HG03521 (cell line): ENCODE data around the gene PTPRO.
"Not testable (repeated sequence)": the region's sequence is repeated elsewhere in the genome, so short reads cannot be mapped to it uniquely, and the experiment has no call there.

Source experiments
- ATAC-seq: cut with Tn5 transposase; IDR thresholded peaks from one replicate; pipeline ENCODE4 v1.9.1; 2021; ENCODE audit warnings: mild to moderate bottlenecking, moderate library complexity; ENCODE audit not compliant: unreplicated experiment

PTPRO gene

GRCh38 chr12:15599266-15600037 lies 277.1 kb downstream of the PTPRO start:
- ATAC-seq: no peak

- ATAC-seq: no peak
Measured at GRCh38 chr12:15600223-15600935, 278.1 kb downstream of the PTPRO start.

DNA sequence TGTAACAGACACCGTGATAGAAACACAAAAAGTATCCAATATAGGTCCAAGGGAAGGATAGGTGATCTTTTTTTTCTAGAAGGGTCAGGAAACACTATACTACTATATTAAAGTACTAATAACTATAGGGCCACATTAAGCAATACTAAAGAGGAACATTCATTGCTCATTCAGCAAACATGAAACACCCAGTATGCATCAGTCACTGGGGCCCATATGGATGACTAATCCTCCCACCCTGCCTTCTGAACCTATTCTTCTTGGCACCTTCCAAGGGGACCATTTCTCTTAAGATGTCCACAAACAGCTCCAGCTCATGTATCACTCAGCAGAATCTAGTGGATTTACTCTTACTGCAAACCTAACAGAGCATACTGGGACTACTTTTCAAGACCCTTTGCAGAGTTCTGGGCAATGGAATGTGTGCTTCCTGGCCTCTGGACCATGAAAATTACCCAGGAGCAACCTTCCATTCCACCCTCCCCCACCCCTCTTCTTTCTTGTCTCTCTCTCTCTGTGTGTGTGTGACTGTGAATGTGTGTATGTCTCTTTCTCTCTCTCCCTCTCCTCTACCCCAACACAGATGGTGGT lies 279.0 kb downstream of the PTPRO start:
- ATAC-seq: no peak

- ATAC-seq: no peak
Measured at GRCh38 chr12:15602051-15602672, 279.9 kb downstream of the PTPRO start.

GRCh38 chr12:15603474-15604085 lies 281.3 kb downstream of the PTPRO start:
- ATAC-seq: no peak

- no peak for ATAC-seq
Measured at GRCh38 chr12:15605881-15606590, 283.7 kb downstream of the PTPRO start.

- no peak for ATAC-seq
Measured at GRCh38 chr12:15608406-15608805, 286.1 kb downstream of the PTPRO start.

DNA sequence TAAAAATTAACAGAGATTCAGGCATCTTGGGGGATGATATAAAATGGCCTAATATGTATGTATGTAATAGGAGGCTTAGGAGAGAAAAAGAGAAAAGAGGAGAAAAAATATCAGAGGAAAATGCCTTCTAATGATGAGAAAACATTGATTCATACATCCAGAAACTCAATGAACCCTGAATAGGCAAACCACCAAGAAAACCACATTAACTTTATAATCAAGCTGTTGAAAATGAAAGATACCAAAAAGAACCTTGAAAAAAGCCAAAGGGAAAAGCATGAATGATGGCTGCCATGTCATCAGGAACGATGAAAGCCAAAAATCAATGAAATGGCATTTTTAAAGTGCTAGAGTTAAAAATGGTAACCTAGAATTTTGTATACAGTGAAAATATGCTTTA lies 286.6 kb downstream of the PTPRO start:
- no peak for ATAC-seq

- ATAC-seq: no peak
Measured at GRCh38 chr12:15613981-15614380, 291.7 kb downstream of the PTPRO start.

GRCh38 chr12:15616495-15616894 lies 294.2 kb downstream of the PTPRO start:
- not testable (repeated sequence) for ATAC-seq

GRCh38 chr12:15620741-15621539 lies 298.6 kb downstream of the PTPRO start:
- no peak for ATAC-seq

DNA sequence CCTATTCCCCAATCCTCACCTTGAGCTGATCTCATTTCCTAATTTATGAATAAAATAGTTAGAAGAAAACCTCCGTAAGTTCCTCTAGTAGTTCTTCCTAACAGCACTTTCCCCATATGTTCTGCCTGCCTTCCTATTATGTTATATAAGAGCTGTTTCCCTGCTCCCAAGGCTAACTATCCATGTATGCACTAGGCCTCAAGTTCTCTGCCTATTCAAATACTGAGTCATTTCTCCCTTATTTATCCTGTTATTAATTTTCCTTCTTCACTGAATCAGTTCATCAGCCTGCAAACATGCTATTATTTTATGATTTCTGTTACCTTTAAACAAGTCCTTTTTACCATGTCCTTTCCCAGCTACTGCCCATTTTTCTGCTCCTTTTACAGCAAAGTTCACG lies 302.8 kb downstream of the PTPRO start:
- no peak for ATAC-seq

GRCh38 chr12:15627995-15628945 lies 306.0 kb downstream of the PTPRO start:
- ATAC-seq: no peak

DNA sequence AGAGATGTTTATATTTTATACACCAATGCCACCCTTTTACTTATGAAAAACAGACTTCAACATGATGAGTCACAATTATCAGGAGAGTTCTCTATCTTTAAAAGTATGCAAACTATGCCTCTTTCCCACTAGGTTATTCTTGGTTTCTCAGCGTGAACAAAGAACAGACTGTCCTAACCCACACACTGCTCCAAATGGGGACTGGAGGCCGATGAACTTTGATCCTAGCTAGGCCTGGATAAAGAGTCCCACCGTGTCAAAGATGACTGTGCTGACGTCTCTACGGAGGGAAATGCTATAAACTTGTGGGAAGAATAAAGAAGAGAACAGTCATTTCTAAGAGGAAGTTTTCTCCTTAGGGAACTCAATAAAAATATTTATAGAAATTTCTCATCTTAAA lies 306.8 kb downstream of the PTPRO start:
- ATAC-seq: no peak

- ATAC-seq: no peak
Measured at GRCh38 chr12:15629761-15630160, 307.5 kb downstream of the PTPRO start.

DNA sequence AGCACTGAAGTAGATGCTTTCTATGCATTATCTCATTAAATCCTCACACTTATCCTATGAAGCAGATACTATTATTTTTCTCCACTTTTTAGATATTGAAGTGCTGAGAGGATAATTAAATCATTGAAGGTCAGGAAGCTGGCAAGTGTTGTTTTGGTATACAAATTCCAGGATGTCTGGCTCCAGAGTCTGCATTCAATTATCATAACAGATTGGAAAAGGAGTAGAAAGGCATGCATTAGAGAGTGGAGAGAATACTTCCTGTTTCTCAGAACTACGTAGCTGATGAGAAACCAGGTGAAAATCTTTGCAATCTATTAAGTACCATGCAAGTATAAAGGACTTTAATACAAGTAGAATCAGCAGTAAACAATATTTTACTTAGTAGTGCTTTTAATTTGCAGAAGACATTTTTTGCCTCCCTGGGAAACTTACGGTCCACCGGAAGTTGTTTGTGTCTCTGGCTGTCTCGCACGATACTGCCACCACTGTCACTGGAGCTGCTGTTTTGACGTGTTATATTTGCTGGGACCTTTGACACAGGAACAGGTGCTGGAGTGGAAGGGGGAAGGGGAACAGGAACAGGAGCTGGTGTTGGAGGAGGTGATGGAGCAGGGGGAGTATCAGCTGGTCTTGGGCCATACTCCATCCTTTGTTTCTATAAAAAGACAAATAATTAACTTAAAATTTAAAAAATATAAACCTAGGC lies 308.9 kb downstream of the PTPRO start:
- ATAC-seq: no peak

DNA sequence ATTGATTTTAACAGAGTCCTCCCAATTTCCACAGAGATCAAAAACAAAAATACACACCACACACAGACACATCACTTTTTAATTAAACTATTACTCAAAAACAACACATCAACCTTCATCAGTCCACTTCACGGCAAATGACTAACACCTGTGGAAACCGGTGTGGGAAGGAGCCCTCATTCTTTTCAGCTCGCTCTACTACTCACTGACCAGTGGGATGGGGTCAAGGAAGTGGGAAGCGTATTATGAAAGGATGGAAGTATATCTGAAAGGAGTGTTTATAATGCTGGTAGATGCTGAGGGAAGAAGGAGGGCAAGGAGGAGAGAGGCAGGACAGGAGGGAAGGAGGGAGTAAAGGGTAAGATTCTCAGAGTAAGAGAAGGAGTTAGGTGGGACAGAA lies 310.4 kb downstream of the PTPRO start:
- no peak for ATAC-seq

- ATAC-seq: no peak
Measured at GRCh38 chr12:15633201-15633600, 310.9 kb downstream of the PTPRO start.
